Suprapubic skin (tissue), 3 donors: ENCODE measurements around the gene BNC1.

Experiments
- CTCF ChIP-seq, 2 donors: fragments of 200-600 bp in 1 of 2; fragments of 450-650 bp in 1 of 2; sonication (generic) in 1 of 2; IDR thresholded peaks; one replicate each; pipeline ENCODE4 v1.5.1; 2016 to 2019; ENCODE audit warnings: antibody characterized with exemption in 2 of 2, mild to moderate bottlenecking in 1 of 2, moderate library complexity in 1 of 2
- POLR2AphosphoS5 ChIP-seq, 3 donors: sonication (generic); formaldehyde crosslinking; IDR thresholded peaks; one replicate each; pipeline ENCODE4 v1.6.1; 2017; ENCODE audit warnings: antibody characterized with exemption in 3 of 3

GRCh38 chr15:83268147-83268546 is 16.3 kb downstream of the BNC1 start:
- TF ChIP-seq CTCF (IDR thresholded peaks at IDR 0.05) (no peak), POLR2AphosphoS5 (IDR thresholded peaks at IDR 0.05) (no peak)
